SKM-1 (cell line): ENCODE results near the gene PUS1.
"Not testable (repeated sequence)": the region's sequence is repeated elsewhere in the genome, so short reads cannot be mapped to it uniquely, and the experiment has no call there.

Experiments used
- DNase-seq: peaks from one replicate; lab custom pipeline; 2025; ENCODE audit not compliant: unreplicated experiment; lab: John Stamatoyannopoulos, UW

PUS1 gene

DNA sequence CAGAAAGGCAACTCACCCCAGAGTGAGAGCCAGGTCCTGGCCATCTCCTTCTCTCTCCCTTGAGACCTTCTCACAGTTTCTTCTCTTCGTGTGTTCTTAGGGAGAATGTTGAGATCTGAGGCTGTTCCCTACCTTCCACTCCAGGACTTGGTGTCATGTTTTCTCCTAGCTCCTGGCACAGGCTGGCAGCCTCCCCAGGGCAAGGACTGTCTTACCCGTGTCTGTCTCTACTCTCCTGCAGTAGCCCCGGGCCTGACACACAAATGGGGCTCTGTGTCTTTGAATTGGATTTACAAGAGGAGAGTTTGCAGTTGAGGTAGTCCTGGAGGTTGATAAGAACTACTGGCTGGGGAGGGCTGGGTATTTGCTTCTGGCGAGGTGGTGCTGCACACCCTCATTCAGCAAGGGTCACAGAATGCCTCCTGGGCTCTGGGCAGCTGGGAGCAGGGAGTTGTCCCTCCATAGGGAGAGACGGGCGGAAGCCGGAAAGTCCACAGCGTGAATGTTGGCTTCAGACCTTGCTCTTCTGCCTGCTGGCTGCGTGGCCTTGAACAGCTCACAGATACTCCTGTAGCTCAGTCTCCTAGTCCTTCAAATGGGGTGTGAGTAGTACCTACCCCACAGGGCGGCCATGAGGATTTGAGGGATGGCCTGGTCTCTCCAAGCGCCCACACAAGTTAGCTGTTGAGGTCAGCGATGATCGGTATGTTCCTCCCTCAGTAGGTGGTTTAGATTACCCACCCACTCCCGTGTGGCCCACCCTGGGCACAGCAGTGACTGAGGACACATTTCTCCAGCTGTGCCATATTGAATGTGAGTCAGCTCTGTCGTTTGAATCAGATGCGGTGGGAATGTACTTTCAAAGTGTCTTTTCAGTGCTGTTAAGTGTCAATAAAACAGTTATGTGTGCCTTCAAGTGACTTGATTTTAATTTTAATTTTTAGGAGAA, 30.8 kb downstream of the PUS1 start:
- DNase-seq = no peak

GRCh38 chr12:131960590-131961325, 31.7 kb downstream of the PUS1 start:
- DNase-seq = not testable (repeated sequence)

- not testable (repeated sequence) for DNase-seq
These were observed 32.3 kb downstream of the PUS1 start for GRCh38 chr12:131961328-131961727.

DNA sequence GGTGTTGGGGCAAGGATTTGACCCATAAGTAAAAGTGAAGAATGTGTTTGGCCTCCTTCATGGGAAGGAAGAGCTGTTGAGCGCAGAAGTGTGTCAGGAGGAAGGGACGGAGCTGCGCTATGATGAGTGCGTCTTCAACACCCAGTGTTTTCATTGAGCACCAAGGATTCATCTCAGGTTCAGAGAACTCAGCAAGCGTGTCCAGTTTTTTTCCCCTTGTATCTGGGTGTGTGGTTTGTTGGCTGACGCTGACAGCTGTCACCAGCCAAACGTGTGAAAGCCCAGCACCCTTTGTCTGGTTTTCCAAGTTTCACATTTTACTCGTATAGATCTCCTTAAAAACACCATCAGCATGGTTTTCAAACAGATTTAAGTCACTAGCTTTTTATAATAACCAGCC, 33.0 kb downstream of the PUS1 start:
- DNase-seq = no peak

- DNase-seq = no peak
These were observed 34.3 kb downstream of the PUS1 start for GRCh38 chr12:131963381-131963780.

DNA sequence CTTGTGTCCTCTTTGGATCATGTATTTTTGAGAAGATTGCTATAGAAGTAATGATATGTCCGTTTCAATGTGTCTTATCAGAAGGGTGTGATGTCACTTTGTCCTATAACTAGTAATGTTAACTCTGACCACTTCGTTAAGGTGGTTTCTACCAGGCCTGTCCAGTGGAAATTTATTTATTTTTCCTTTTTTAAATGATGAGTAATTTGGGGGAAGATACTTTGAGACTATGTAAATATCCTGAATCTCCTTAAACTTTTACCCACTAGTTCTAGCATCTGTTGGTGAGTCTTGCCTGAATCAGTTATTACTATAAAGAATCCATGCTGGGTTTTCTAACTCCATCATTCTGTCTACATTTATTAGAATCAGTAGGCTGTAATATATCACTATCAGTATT, 36.0 kb downstream of the PUS1 start:
- DNase-seq = no peak

- no peak for DNase-seq
These were observed 42.1 kb downstream of the PUS1 start for GRCh38 chr12:131971226-131971625.

DNA sequence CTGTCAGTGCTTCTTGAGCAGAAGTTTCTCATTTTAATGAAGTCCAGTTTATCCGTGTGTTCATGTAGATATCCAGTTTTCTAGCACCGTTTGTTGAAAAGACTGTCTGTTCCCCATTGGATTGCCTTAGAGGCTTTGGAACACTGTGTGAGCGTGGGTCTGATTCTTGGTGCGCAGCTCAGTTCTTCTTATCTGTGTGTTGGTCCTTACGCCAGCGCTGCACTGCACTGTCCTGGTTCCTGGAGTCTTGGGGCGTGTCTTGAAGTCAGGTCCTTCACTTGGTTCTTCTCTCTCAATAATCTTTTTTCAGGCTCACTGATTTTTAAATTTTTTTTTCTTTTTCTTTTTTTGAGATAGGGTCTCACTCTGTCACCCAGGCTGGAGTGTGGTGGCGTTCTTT, 46.2 kb downstream of the PUS1 start:
- DNase-seq = no peak

GRCh38 chr12:131979606-131980005, 50.5 kb downstream of the PUS1 start:
- no peak for DNase-seq

DNA sequence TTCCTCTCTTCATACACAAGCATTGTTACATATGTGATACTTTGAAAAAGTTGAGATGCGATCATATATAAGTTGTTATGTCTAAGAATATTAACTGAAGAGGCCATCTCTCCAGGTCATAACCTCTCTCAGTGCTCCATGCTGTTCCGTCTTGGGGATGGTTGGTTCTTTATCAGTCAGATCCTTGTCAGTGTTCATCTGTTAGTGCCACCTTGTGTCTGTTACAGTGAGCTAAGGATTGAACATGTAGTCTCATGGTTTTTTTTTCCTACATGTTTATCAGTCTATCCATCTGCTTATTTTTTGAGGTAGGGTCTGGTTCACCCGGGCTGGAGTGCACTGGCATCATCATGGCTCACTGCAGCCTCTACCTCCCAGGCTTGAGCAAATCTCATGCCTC, 51.2 kb downstream of the PUS1 start:
- no peak for DNase-seq

DNA sequence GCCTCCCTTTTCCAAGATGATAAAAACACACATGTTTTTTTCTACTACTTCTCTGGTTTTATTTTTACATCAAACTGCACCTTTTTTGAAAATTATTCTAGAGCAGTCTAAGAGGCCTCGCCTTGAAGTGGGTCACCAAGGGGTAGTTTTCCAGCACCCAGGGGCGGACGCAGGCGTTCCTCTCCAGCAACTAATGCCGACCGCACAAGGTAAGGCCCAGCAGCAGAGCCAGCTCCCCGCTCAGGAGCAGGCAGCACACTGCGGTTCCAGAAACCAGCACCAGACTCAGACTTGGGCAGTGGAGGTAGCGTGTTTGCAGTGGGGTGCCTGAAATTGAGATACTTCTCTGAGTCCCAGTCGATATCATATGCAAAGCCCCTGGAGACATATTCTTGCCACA, 52.3 kb downstream of the PUS1 start:
- DNase-seq = no peak

DNA sequence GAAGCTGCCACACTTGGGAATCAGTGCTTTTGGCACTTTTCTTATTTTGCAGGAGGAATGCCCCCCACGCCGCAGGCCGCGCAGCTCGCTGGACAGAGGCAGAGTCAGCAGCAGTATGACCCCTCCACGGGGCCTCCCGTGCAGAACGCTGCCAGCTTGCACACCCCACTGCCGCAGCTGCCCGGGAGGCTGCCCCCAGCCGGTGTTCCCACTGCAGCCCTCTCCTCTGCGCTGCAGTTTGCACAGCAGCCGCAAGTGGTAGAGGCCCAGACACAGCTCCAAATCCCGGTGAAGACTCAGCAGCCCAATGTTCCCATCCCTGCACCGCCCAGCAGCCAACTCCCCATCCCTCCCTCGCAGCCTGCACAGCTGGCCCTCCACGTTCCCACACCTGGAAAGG, 53.0 kb downstream of the PUS1 start:
- no peak for DNase-seq

GRCh38 chr12:131983026-131983425, 54.0 kb downstream of the PUS1 start:
- no peak for DNase-seq

DNA sequence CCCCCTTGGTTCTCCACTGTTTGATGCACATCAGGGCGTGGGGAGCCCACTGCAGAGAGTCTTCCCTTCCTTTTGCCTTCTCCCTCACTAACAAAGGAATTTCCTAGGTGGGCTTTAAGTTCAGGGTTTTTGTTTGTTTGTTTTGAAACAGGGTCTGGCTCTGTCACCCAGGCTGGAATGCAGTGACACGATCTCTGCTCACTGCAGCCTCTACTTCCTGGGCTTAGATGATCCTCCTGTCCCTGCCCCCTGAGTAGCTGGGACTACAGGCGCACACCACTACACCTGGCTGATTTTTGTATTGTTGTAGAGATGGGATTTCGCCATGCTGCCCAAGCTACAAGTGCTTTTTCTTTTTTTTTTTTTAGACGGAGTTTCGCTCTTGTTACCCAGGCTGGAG, 54.5 kb downstream of the PUS1 start:
- DNase-seq = no peak

DNA sequence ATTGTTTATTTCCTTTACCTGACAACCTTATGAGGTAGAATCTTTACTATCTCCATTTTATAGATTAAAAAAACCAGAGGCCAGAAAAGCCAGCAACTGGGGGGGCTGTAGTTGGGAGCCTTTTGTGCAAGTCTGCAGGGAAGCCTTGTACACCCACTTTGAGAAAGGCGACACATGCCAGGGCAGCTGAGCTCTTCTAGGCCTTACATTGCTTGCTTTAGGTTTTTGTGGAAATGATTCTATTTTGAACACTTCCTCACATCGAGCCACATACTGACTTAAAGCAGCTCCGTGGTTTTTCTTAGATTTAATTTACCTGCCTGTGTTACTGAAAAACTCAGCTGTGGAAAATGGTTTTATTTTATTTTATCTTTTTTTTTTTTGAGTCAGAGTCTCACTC, 55.3 kb downstream of the PUS1 start:
- no peak for DNase-seq

DNA sequence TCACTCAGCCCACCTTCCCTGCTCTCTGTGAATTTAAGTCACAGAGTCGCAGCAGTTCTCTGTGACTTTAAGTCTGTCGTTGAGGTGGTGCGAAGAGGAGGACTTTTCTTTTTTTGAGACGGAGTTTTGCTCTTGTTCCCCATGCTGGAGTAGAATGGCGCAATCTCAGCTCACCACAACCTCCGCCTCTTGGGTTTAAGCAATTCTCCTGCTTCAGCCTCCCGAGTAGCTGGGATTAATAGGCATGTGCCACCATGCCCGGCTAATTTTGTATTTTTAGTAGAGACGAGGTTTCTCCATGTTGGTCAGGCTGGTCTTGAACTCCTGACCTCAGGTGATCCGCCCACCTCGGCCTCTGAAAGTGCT, 56.4 kb downstream of the PUS1 start:
- DNase-seq = peak; percentile 27

DNA sequence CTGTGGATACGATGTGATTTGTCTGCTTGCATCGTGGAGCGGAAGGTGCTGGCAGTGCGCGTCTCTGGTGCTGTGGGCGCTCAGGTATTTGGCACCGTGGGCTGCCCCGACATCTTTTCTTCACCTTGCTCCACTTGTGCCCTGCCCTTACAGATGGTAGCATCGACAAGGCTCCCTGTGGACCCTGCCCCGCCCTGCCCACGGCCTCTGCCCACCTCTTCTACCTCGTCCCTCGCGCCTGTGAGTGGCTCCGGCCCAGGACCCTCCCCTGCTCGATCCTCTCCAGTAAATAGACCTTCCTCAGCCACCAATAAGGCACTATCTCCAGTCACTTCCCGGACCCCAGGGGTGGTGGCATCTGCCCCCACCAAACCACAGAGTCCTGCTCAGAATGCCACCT, 57.3 kb downstream of the PUS1 start:
- DNase-seq = no peak

DNA sequence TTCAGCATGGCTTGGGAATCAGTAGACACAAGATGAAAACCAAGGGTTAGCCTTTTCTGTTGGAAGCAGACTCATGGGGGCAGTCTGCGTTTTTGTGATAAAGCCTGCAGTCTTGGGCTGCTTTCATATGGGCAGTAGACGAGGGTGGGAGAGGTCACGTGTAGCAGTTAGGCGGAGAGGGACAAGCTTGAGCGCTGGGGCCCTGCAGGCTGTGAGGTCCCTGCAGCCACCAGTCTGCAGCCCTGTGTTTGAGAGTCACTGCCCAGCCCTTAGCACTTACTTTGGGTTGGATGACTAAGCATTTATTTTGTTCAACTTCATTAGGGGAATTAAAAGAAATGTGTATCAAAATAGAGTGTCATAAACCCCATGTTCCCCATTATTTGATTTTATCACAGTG, 57.8 kb downstream of the PUS1 start:
- no peak for DNase-seq

DNA sequence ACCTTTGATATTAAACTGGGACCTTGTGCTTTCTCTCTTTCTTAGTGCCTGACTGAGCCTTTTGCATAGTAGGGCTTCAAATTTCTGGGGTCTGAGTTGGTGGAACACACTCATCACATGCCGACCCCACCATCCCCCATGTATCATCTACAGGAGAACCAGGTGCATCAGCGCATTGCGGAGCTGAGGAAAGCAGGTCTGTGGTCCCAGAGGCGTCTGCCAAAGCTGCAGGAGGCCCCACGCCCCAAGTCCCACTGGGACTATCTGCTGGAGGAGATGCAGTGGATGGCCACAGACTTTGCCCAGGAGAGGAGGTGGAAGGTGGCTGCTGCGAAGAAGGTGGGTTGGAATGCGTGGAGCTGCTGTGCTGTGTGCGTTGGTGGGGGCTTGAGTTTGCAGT, 58.5 kb downstream of the PUS1 start:
- DNase-seq = no peak

DNA sequence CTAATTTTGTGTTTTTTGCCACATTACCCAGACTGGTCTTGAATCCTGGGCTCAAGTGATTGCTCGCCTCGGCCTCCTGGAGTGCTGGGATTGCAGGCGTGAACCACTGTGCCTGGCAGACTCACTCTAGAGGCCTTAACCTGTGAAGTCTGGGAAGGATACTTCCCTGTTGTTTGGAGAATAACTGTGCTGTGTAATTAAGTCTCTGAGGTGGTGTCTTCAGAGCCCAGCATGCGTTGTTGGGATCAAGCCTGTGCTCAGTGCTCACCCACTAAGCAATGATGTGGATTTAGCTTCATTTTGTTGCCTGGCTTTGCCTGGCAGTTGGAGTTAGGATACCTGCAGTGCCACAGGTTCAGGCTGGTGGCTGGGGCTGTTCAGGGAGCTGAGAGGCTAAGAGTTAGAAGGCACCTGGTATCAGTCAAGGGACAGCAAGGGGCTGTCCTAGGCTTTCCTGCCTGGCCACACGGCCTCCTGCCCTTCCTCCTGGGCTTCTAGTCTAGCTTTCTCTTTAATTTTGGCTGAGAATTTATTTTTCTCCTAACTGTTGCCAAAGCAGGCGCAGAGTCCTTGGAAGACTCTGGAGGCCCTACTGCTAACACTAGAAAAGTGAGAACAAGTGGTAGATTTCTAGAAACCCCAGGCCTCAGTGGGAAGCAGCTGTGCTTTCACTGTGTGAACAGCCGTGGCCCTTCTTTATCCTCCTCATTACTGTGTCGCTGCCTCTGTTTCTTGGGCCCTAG, 59.1 kb downstream of the PUS1 start:
- no peak for DNase-seq

DNA sequence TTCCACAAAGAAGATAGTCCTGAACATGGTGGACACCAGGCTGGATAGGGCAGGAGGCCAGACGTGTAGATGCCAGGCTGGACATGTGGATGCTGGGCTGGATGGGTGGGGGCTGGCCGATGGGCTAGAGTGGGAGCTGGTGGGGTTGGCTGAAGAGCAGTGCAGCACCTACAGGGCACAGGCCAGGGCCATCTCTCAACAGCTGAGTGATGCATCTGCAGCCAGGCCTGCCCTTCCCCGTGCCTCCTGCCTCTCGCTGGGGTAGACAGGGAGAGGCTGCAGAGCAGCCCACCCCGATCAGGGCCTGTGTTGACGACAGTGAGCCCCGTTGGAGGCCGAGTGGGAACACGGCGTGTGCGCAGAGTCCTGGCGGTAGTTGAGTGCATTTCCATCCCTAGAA, 59.9 kb downstream of the PUS1 start:
- no peak for DNase-seq
